HCT116 (cell line): Measurements from ENCODE around the gene ARAP1. TPM values are rescaled to one million over a fixed set of nuclear protein-coding genes. Genes with fewer than 3 reads are reported as not detected.

Experiments
- ATAC-seq: fragments of 200-7000 bp; cut with Tn5 transposase; 2 replicates; pipeline ENCODE4 v1.9.1; 2020; ENCODE audit warnings: mild to moderate bottlenecking, moderate library complexity
- BruUV-seq: library from RNA; stranded (reverse); fragments of 400-500 nt; replicated peaks from 2 replicates; lab custom pipeline; 2021; lab: Mats Ljungman, UMichigan
- CTCF ChIA-PET: fragments of 300-600 bp; sonication (Branson Sonifier 250); formaldehyde crosslinking; loops from one replicate; lab custom pipeline; 2021; ENCODE audit warnings: antibody characterized with exemption; lab: Charles Lee
- POLR2A ChIA-PET: fragments of 300-600, 350-600 bp; sonication (Branson Sonifier 250); formaldehyde crosslinking; loops from one replicate; lab custom pipeline; 2021; ENCODE audit warnings: antibody characterized with exemption; lab: Charles Lee
- RAD21 ChIA-PET, 2 experiments: fragments of 300-600 bp; sonication (Branson Sonifier 250); formaldehyde crosslinking; loops; one replicate each; lab custom pipeline; 2023; ENCODE audit warnings: low total read pairs in 2 of 2; ENCODE audit not compliant: uncharacterized antibody in 2 of 2, unreplicated experiment in 2 of 2, low non-redundant PET in 1 of 2; lab: Charles Lee
- DNase-seq: peaks from one replicate; pipeline ENCODE4 v3.0.0-alpha.2; 2010; ENCODE audit warnings: low read depth, low spot score
- H2AFZ ChIP-seq: fragments of 200-600 bp; shearing (Covaris generic), sonication (generic); 2 replicates; pipeline ENCODE4 v1.6.1; 2017; ENCODE audit warnings: low read depth, mixed run types, mixed read lengths, antibody characterized with exemption, low read length; ENCODE audit not compliant: poor library complexity, severe bottlenecking
- H3K27ac ChIP-seq: 2 replicates; pipeline ENCODE4 v1.5.1; 2012; ENCODE audit warnings: low read depth, low read length
- H3K27me3 ChIP-seq: fragments of 200-600 bp; sonication (generic); 2 replicates; pipeline ENCODE4 v1.6.1; 2016; ENCODE audit warnings: mixed run types, low read length, mixed read lengths; ENCODE audit not compliant: insufficient read depth
- H3K36me3 ChIP-seq, 2 experiments: fragments of 200-500 bp in 1 of 2; fragments of 200-600 bp in 1 of 2; sonication (Bioruptor generic) in 1 of 2; sonication (generic) in 1 of 2; 2 replicates each; pipeline versions ENCODE4 v1.5.1 to v1.6.1; 2014 to 2016; ENCODE audit warnings: low read length in 2 of 2, inconsistent platforms in 1 of 2, mixed read lengths in 1 of 2, mixed run types in 1 of 2; ENCODE audit not compliant: insufficient read depth in 2 of 2, control insufficient read depth in 1 of 2
- H3K4me1 ChIP-seq, 2 experiments: fragments of 200-600 bp in 1 of 2; sonication (generic) in 1 of 2; 2 replicates each; pipeline versions ENCODE4 v1.5.1 to v1.6.1; 2012 to 2017; ENCODE audit warnings: low read length in 2 of 2, inconsistent platforms in 1 of 2, mild to moderate bottlenecking in 1 of 2, mixed read lengths in 1 of 2, mixed run types in 1 of 2, moderate library complexity in 1 of 2; ENCODE audit not compliant: insufficient read depth in 2 of 2, control insufficient read depth in 1 of 2
- H3K4me2 ChIP-seq: fragments of 200-600 bp; sonication (generic); 2 replicates; pipeline ENCODE4 v1.6.1; 2017; ENCODE audit warnings: mixed run types, low read length, mixed read lengths
- H3K4me3 ChIP-seq, 2 experiments: fragments of 200-600 bp in 1 of 2; sonication (generic) in 1 of 2; replicated peaks in 1 of 2; 2 replicates each; pipeline ENCODE4 v1.5.1; 2011 to 2016; ENCODE audit warnings: low read length in 2 of 2, control low read depth in 1 of 2, low read depth in 1 of 2, mild to moderate bottlenecking in 1 of 2, mixed read lengths in 1 of 2, mixed run types in 1 of 2
- H3K79me2 ChIP-seq: fragments of 200-600 bp; sonication (generic); 2 replicates; pipeline ENCODE4 v1.6.1; 2017; ENCODE audit warnings: mild to moderate bottlenecking, mixed run types, low read length, moderate library complexity, mixed read lengths; ENCODE audit not compliant: insufficient read depth
- H3K9ac ChIP-seq: fragments of 200-600 bp; sonication (generic); 2 replicates; pipeline ENCODE4 v1.6.1; 2016; ENCODE audit warnings: low read length, mixed read lengths
- H3K9me2 ChIP-seq: fragments of 200-600 bp; sonication (generic), shearing (Covaris generic); 2 replicates; pipeline ENCODE4 v1.6.1; 2017; ENCODE audit warnings: mixed run types, mild to moderate bottlenecking, moderate library complexity; ENCODE audit not compliant: insufficient read depth
- H3K9me3 ChIP-seq, 2 experiments: fragments of 200-500 bp in 1 of 2; fragments of 200-600 bp in 1 of 2; sonication (Bioruptor generic) in 1 of 2; sonication (generic) in 1 of 2; 2 replicates each; pipeline ENCODE4 v1.6.1; 2014 to 2017; ENCODE audit warnings: low read length in 2 of 2, mixed read lengths in 2 of 2, inconsistent platforms in 1 of 2, low read depth in 1 of 2, mild to moderate bottlenecking in 1 of 2, mixed run types in 1 of 2, moderate library complexity in 1 of 2; ENCODE audit not compliant: control insufficient read depth in 1 of 2, insufficient read depth in 1 of 2
- H4K20me1 ChIP-seq: fragments of 200-600 bp; sonication (generic), shearing (Covaris generic); 2 replicates; pipeline ENCODE4 v1.6.1; 2017; ENCODE audit warnings: mixed run types, mild to moderate bottlenecking, moderate library complexity; ENCODE audit not compliant: insufficient read depth
- ATF3 ChIP-seq: IDR thresholded peaks from 2 replicates; pipeline ENCODE4 v1.6.1; 2012
- CBX3 ChIP-seq: IDR thresholded peaks from 2 replicates; pipeline ENCODE4 v1.6.1; 2012; ENCODE audit warnings: low read depth
- CEBPB ChIP-seq: IDR thresholded peaks from 2 replicates; pipeline ENCODE4 v1.6.1; 2012; ENCODE audit warnings: low read depth
- EGR1 ChIP-seq: IDR thresholded peaks from 2 replicates; pipeline ENCODE4 v1.6.1; 2012; ENCODE audit warnings: low read depth
- EZH2 ChIP-seq: fragments of 200-600 bp; sonication (generic); IDR thresholded peaks from 2 replicates; pipeline ENCODE4 v1.6.1; 2017; ENCODE audit warnings: antibody characterized with exemption, mixed run types
- JUND ChIP-seq: IDR thresholded peaks from 2 replicates; pipeline ENCODE4 v1.6.1; 2012
- MAX ChIP-seq: IDR thresholded peaks from 2 replicates; pipeline ENCODE4 v1.6.1; 2012
- POLR2A ChIP-seq: IDR thresholded peaks from 2 replicates; pipeline ENCODE4 v1.7.0; 2011; ENCODE audit warnings: borderline replicate concordance; ENCODE audit not compliant: insufficient read depth, insufficient read length; ENCODE audit errors: extremely low read depth
- RAD21 ChIP-seq: IDR thresholded peaks from 2 replicates; pipeline ENCODE4 v1.6.1; 2012; ENCODE audit warnings: low read depth, mild to moderate bottlenecking
- SIN3A ChIP-seq: IDR thresholded peaks from 2 replicates; pipeline ENCODE4 v1.6.1; 2012; ENCODE audit warnings: low read depth
- SP1 ChIP-seq: IDR thresholded peaks from 2 replicates; pipeline ENCODE4 v1.6.1; 2012; ENCODE audit warnings: low read depth
- SRF ChIP-seq: IDR thresholded peaks from 2 replicates; pipeline ENCODE4 v1.6.1; 2012; ENCODE audit warnings: low read depth
- TCF7L2 ChIP-seq: IDR thresholded peaks from 2 replicates; pipeline ENCODE4 v1.7.0; 2011; ENCODE audit warnings: borderline replicate concordance, inconsistent platforms; ENCODE audit not compliant: insufficient read depth, insufficient read length; ENCODE audit errors: extremely low read depth
- YY1 ChIP-seq: IDR thresholded peaks from 2 replicates; pipeline ENCODE4 v1.6.1; 2011; ENCODE audit warnings: low read length, low read depth, moderate library complexity, mild to moderate bottlenecking; ENCODE audit not compliant: insufficient replicate concordance; ENCODE audit errors: extremely low read depth
- ZBTB33 ChIP-seq: IDR thresholded peaks from 2 replicates; pipeline ENCODE4 v1.6.1; 2011; ENCODE audit warnings: mild to moderate bottlenecking, low read length, moderate library complexity; ENCODE audit not compliant: insufficient replicate concordance; ENCODE audit errors: extremely low read depth
- ZNF274 ChIP-seq: fragments of 200-500 bp; sonication (Bioruptor generic); IDR thresholded peaks from 2 replicates; pipeline ENCODE4 v1.6.1; 2014; ENCODE audit warnings: mild to moderate bottlenecking, low read depth, low read length, inconsistent platforms
- intact Hi-C: fragments of 100-400 bp; cut with micrococcal nuclease; formaldehyde crosslinking; loops from 2 replicates; pipeline ENCODE4 v1.10.0; 2022
- total RNA-seq: library from RNA; stranded (reverse); gene quantifications from one replicate; pipeline ENCODE4 v1.2.1, GENCODE V29; 2021; ENCODE audit not compliant: unreplicated experiment
- TF ChIP-seq, protein P1 (sequence below): IDR thresholded peaks from 2 replicates; pipeline ENCODE4 v1.6.1; 2012; ENCODE audit warnings: low read depth

The ARAP1 gene
- total RNA-seq, 1 experiment from 2014 or later = 57.4 TPM

DNA sequence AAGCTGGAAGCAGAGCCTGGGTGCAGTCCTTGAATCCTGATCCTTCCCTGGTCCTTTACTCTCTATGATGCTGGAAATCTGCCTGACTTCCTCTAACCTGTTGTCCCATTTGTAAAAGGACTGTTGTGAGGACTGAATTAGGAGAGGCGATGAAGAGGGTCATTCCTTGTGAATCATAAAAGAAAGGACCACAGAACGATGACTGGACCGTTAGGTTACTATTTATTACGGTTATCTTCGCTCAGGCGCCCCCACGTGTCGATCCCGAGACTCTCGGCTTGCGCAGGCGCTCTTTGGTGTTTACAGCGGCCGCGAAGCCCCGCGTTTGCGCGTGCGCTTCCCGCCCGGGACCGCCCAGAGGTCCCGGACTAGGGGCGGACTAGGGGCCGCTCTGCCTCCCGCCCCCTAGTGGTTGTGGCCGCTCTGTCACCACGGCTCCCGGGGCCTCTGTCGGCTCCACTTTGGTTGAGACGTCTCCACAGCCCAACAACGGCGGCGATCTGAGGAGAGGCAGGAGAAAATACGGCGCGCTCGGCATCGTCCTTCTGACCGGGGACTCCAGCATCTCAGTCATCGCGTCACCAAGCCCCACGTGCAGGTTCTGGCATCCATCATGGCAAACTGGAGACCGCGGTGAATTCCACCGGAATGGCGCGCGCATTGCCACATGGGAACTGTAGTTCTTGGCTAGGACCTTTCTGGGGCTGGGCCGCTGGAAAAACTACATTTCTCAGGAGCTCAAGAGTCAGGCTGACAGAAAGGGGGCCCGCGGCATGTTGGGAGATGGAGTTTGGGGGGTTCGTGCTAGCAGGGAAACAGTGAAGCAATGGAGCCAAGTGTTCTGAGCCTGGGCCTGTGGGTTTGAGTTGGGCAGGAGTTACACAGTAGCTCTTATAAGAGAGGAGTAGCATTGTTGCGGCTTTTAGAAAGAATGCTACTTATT lies 41.5 kb upstream of the ARAP1 start, which contains the start of gene STARD10 (continued):
- TF ChIP-seq CEBPB (no peak), ZNF274 (no peak), EGR1 (no peak), ATF3 (no peak), RAD21 (peak; percentile 78), SIN3A (peak; percentile 62)
- TF ChIP-seq, all 23 proteins: peak for 11

DNA sequence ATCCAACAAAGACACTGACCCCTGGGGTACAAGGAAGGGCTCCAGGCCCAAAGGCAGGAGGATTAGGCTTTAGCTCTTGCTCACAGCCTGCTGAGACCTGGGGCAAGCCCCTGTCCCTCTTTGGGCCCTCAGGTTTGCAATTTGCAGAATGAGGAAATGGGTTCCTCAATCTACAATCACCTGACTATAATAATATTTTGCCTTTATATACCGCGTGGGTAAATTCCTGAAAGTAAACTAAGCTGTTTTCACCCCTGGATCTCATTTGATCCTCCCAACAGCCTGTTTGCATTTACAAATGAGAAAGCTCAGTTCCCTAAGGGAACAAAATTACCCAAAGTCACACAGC lies 40.8 kb upstream of the ARAP1 start:
- Histone ChIP-seq H3K4me1 (peaks cover 19 to 51% of the 10 kb centered on the region in 2 experiments), H3K9me2 (no peaks in the 10 kb centered on the region), H3K36me3 (no peaks in the 10 kb centered on the region), H3K4me2 (peak overlapping the region; percentile 84), H2AFZ (no peak overlapping the region), H3K27me3 (no peaks in the 10 kb centered on the region), H3K9ac (no peak overlapping the region), H3K4me3 (0 out of 4 replicates have a peak overlapping the region, but pooled peaks of 1 of the 2 experiments have one; percentile 70), H3K27ac (no peak overlapping the region), H4K20me1 (no peaks in the 10 kb centered on the region), H3K79me2 (no peaks in the 10 kb centered on the region), H3K9me3 (no peaks in the 10 kb centered on the region)
- no TSS peak for BruUV-seq
- ChIA-PET POLR2A (interaction anchor here (0.9 to 2.1 kb wide), 2 partner anchors 11 to 20 kb away, joined by 3 to 10 read pairs; no protein-coding TSS in a partner anchor), RAD21 (no interaction called here), CTCF (interaction anchor here (0.9 to 2.9 kb wide), 4 partner anchors 11 to 322 kb away, joined by 3 to 26 read pairs (median 12); no protein-coding TSS in a partner anchor)
- DNase-seq (no peak), ATAC-seq (no peak)
- intact Hi-C loops = no loop called here
- no peak for TF ChIP-seq RAD21
- no peak for TF ChIP-seq SRF
- no peak for TF ChIP-seq POLR2A
- TF ChIP-seq TCF7L2 = no peak
- TF ChIP-seq EZH2 = no peak
- no peak for TF ChIP-seq CBX3
- TF ChIP-seq YY1 = no peak
- TF ChIP-seq ZBTB33 = no peak
- no peak for TF ChIP-seq MAX
- no peak for TF ChIP-seq JUND
- TF ChIP-seq, protein P1, sequence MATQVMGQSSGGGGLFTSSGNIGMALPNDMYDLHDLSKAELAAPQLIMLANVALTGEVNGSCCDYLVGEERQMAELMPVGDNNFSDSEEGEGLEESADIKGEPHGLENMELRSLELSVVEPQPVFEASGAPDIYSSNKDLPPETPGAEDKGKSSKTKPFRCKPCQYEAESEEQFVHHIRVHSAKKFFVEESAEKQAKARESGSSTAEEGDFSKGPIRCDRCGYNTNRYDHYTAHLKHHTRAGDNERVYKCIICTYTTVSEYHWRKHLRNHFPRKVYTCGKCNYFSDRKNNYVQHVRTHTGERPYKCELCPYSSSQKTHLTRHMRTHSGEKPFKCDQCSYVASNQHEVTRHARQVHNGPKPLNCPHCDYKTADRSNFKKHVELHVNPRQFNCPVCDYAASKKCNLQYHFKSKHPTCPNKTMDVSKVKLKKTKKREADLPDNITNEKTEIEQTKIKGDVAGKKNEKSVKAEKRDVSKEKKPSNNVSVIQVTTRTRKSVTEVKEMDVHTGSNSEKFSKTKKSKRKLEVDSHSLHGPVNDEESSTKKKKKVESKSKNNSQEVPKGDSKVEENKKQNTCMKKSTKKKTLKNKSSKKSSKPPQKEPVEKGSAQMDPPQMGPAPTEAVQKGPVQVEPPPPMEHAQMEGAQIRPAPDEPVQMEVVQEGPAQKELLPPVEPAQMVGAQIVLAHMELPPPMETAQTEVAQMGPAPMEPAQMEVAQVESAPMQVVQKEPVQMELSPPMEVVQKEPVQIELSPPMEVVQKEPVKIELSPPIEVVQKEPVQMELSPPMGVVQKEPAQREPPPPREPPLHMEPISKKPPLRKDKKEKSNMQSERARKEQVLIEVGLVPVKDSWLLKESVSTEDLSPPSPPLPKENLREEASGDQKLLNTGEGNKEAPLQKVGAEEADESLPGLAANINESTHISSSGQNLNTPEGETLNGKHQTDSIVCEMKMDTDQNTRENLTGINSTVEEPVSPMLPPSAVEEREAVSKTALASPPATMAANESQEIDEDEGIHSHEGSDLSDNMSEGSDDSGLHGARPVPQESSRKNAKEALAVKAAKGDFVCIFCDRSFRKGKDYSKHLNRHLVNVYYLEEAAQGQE = no peak
- TF ChIP-seq ATF3 = no peak
- no peak for TF ChIP-seq SP1
